GM12874 (cell line): ENCODE results near the gene MAPK4.

Experiments
- CTCF ChIP-seq: IDR thresholded peaks from 2 replicates; pipeline ENCODE4 v1.5.1; 2011; ENCODE audit warnings: low read depth, mild to moderate bottlenecking, control low read depth, low read length, moderate library complexity; ENCODE audit not compliant: insufficient read depth

The MAPK4 gene

GRCh38 chr18:50696929-50697328, 137.0 kb downstream of the MAPK4 start:
- TF ChIP-seq CTCF, result no peak

GRCh38 chr18:50697509-50697908, 137.6 kb downstream of the MAPK4 start:
- TF ChIP-seq CTCF, result no peak

GRCh38 chr18:50700245-50701165, 140.6 kb downstream of the MAPK4 start:
- TF ChIP-seq CTCF, result no peak

GRCh38 chr18:50704357-50704940, 144.6 kb downstream of the MAPK4 start:
- TF ChIP-seq CTCF, result no peak

- no peak for TF ChIP-seq CTCF
These were observed 146.3 kb downstream of the MAPK4 start for GRCh38 chr18:50706199-50706598.

- TF ChIP-seq CTCF, result no peak
These were observed 146.8 kb downstream of the MAPK4 start for GRCh38 chr18:50706651-50707050.

GRCh38 chr18:50707855-50708469, 148.1 kb downstream of the MAPK4 start:
- no peak for TF ChIP-seq CTCF
